Stimulated activated CD8-positive, alpha-beta memory T cell treated with anti-CD3 and anti-CD28 coated beads, Interleukin-4, amount 100 ng/mL, for 1 hour (primary cell): Measurements from ENCODE around the gene FAM221A.
"Not testable (repeated sequence)": the region's sequence is repeated elsewhere in the genome, so short reads cannot be mapped to it uniquely, and the experiment has no call there.

ENCODE experiments used
- DNase-seq, 2 donors: peaks; one replicate each; pipeline ENCODE4 v3.0.0-alpha.2; 2020; ENCODE audit warnings: low read depth in 2 of 2, low spot score in 1 of 2

FAM221A gene

DNA sequence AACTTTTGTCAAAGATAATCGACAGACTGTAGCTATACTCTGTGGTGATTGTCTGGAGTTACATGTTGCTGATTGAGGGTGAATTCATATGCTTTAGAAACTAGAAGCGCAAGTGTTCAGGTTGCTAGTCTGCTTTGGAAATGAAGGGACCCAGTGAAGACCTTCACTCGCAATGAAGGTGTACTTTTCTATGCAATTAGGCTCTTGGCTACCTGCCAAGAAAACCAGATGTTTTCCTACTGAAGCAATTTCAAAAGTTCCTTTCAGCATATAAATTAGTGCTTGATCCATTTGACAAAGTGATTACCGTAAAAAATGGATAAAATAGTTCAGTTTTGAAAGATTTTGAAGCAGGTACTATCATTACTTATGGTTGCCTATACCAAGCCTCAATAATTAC, 20.0 kb downstream of the FAM221A start:
- no peak for DNase-seq

DNA sequence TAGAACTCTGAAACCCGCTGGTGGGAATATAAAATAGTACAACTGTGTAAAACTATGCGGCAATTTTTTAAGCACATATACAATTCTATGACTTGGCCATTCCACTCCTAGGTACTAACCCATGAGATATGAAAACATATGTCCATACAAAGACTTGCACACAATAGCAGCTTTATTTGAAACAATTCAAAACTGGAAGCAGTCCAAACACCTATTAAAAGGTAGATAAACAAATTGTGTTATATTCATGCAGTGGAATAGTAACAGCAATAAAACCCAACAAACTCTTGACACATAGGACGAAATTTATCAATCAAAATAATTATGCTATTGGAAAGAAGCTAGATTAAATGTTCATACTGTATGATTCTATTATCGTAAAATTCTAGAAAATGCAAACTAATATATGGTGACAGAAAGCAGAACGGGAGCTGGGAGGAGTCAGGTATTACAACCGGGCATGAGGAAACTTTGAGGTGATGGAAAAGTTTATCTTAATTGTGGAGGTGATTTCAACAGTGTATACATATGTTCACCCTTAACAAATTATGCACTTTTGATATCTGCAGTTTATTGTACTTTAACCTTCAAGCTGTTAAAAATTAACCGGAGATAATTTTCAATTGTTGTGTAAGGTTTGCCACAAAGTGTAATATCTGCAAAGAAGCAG, 29.2 kb downstream of the FAM221A start:
- DNase-seq: no peak

DNA sequence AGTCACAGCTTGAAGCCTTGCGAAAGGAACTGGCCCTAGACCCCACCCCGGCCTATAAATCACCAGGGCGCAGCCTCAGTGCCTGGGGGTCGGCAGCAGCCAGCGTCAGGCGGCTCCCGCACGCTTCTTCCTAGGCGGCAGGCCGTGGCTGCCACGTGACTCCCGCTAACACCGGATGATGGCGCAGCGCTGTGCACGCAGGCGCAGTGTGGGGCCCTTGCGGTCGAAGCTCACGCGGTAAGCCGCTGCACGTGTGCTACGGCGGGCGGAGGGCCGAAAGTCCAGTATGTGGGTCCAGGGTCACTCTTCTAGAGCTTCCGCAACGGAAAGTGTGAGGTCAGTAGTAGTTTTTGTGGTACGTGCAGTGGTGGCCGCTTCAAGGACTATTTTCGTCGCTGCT, 30.0 kb downstream of the FAM221A start, which contains the start of gene STK31:
Gene STK31 (plus strand): TSS at position 220 of the 400 bp plus-strand sequence. CDS start 67 bp downstream, at position 287.
- no peak for DNase-seq

DNA sequence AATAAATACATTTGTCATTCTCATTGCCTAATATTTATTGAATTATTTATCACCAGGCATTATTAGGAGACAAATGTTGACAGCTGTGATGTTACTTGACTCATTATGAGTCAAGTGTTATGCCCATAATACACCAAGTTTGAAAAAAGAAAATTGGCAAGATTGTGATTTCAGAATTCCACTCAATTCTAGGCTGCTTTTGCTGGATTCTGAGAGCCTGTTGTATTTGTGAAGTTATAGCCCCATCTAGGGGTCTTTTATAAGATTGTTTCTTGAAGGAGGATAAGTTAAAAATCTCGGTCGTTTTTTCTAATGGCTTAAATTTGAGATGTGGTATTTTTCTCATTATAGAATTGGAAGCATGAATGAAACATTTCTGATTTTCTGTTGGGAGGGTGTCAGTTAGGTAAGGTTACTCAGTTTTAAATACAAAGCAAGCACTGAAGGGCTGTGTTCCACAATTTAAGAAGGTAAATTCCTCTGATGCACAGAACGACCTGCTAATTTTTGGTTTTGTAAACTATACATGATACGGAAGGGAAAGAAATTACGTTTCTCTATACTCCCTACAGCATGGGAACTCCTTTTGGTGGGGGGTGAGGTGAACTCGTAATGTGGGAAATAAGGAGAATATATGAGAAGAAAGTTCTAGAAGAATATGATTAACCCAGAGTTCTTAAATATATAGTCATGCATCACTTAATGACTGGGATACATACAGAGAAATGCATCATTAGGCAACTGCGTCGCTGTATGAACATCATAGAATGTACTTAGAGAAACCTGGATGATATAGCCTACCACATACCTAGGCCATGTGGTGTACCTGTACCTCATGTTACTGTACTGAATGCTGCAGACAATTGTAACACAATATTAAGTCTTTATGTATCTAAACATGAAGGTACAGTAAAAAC, 32.6 kb downstream of the FAM221A start:
- no peak for DNase-seq

DNA sequence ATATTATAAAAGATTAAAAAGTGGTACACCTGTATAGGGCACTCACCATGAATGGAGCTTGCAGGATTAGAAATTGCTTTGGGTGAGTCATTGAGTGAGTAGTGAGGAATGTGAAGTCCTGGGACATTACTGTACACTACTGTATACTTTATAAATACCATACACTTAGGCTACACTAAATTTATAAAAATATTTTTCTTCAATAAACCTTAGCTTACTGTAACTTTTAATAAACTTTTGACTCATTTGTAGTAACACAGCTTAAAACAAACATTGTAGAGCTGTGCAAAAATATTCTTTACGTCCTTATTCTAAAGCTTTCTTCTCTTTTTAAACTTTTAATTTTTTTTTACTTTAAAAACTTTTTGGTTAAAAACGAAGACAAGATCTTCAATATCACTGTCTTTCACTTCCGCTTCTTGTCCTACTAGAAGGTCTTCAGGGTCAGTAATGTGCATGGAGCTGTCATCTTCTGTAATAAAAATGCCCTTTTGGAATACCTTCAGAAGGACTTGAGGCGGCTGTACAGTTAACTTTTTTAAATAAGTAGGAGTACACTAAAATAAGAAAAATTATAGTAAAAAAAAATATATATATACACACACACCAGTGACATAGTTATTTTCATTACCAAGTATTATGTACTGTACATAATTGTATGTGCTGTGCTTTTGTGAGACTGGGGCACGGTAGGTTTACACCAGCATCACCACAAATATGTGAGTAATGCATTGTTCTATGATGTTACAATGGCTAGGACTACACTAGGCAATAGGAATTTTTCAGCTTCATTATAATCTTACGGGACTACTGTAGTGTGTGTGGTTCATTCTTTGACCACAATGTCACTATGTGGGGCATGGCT, 33.5 kb downstream of the FAM221A start:
- no peak for DNase-seq

DNA sequence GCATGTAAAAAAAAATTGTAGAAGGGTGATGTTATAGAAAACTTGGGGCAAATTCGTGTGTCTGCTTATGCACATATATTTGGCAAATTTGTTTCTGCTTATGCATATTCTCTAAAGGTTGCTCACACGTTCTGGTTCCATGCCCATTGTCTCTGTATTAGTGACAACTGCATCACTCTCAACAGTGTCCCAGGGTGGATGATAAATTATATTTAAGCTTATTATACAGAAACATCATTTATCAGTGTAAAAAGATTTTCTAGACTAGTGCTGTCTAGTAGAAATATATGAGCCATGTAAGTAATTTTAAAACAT, 34.1 kb downstream of the FAM221A start:
- no peak for DNase-seq

DNA sequence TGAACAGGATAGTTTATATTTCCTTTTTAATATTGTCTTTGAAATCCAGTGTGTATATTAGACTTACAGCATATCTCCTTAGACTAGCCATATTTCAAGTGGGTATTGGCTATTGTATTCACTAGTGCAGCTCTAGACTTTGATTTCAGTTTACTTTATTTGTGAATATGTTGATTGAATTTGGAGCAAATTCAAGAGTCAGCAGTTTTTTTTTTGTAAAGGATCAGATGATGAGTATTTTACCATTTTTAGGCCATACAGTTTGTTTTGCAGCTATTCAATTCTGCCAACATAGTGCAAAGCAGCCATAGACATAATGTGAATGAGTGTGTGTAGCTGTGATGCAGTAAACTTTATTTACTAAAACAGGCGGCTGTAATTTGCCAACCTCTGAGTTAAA, 34.6 kb downstream of the FAM221A start:
- no peak for DNase-seq

DNA sequence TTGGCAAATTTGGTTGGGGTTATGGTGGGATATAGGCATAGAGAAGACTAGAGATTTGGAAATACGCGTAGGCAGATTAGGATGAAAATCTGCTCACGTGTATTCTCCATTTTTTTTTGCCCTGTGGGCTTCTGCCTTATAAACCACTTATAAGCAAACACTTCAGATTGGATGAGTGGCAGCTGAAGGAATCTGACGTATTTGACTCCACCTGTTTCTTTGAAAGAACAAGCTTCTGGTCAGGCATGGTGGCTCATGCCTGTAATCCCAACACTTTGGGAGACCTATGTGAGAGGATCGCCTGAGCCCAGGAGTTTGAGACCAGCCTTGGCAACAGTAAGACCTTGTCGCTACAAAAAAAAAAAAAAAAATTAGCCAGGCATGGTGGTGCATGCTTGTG, 35.1 kb downstream of the FAM221A start:
- no peak for DNase-seq

DNA sequence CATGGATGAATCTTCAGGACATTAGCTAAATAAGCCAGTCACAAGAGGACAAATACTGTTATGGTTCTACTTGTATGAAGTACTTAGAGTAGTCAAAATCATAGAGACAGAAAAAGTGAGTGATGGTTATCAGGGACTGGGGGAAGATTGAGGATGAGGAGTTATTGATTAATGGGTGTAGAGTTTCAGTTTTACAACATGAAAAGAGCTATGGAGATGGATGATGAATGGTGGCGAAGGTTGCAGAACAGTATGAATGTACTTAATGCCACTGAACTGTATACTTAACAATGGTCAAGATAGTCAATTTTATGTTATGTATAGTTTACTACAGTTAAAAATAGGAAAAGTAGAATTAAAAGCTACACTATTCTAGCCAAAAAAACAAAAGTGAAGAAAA, 37.8 kb downstream of the FAM221A start:
- DNase-seq: no peak

DNA sequence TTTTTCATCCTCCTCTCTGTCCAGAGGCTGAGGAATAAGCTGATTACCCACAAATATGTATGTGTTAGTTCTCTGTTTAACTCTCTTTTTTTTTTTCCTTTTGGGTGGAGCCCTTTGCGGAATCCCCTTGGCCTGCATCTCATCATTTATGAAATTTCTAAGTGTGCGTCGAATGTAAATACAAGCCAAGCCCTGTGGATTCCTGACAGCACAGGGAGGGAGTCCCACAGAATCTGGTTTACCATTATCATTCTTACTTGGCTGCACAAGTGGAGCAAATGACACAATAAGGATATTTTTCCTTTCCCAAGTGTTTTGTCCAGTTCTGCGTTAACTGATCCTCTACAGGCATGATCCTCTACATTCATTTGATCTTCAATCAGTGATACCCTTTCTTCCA, 41.5 kb downstream of the FAM221A start:
- no peak for DNase-seq

DNA sequence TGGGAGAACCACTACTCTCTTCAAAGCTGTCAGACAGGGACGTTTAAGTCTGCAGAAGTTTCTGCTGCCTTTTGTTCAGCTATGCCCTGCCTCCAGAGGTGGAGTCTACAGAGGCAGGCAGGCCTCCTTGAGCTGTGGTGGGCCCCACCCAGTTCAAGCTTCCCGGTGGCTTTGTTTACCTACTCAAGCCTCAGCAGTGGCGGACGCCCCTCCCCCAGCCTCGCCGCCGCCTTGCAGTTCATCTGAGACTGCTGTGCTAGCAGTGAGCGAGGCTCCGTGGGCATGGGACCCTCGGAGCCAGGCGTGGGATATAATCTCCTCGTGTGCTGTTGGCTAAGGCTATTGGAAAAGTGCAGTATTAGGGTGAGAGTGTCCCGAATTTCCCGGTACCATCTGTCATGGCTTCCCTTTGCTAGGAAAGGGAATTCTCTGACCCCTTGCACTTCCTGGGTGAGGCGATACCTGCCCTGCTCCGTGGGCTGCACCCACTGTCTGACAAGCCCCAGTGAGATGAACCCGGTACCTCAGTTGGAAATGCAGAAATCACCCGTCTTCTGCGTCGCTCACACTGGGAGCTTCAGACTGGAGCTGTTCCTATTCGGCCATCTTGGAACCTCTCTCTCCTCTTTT, 42.7 kb downstream of the FAM221A start:
- not testable (repeated sequence) for DNase-seq

DNA sequence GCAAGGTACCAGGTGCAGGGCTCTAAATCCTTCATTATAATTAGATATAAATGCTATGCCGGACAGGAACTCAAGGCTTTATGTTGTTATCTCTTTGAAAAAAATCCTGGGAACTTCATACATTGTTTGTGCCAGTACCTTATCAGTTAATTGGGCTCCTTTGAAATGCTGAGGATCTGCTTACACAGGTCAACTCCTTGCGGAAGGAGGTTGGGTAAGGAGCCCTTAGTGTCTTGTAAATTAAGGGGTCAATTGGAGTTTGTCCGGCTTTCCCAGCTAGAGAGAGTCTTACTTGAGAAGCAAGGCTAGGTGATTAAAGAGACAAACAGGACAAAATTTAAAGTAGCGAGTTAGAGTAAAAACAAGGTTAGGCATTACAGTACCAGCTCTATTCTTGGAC, 44.1 kb downstream of the FAM221A start:
- not testable (repeated sequence) for DNase-seq

DNA sequence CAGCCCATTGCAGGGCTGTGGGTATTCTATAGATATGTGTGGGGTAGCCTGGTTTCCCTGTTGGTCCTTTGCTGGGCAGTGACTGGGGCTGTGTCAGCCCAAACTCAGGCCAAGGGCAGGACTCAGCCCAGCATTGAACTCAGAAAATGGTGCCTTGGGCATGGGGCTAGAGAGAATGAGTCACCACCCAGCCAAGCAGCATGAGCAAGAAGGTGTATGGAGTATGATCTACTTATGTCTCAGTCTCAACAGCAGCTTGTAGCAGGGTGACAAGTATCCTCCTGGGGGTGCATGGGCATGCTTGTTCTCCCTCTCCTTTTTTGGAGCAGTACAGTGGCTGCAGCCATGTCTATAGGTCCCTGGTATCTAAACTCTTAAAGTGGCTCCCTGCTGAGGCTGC, 62.1 kb downstream of the FAM221A start:
- DNase-seq: no peak

DNA sequence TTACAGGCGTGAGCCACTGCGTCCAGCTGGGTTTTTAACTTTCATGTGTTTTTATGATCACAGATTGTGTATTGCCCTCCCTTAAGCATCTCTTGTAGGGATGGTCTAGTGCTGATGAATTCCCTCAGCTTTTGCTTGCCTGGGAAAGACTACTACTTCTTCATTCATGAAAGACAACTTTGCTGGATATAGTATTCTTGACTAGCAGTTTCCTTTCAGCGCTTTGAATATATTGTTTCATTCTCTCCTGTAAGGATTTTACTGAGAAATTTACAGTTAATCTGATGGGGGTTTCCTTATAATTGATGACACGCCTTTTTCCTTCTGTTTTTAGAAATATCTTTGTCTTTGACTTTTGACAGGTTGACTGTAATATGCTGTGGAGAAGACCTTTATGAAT, 63.2 kb downstream of the FAM221A start:
- no peak for DNase-seq

DNA sequence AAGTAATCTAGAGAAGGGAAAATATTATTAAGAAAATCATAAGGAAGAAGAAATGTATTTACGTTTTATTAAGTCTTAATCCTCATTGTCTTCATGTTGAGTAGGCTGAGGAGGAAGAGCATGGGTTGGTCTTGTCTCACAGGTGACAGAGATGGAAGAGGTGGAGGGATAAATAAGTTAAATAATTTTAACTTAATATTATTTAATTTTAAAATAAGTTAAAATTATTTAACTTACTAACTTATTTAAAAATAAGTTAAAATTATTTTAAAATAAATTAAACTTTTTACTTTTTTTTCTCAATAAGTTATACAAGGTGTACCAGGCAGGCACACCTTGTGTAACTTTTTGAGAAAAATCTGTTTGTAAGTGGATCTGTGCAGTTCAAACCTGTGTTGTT, 66.6 kb downstream of the FAM221A start:
- no peak for DNase-seq

DNA sequence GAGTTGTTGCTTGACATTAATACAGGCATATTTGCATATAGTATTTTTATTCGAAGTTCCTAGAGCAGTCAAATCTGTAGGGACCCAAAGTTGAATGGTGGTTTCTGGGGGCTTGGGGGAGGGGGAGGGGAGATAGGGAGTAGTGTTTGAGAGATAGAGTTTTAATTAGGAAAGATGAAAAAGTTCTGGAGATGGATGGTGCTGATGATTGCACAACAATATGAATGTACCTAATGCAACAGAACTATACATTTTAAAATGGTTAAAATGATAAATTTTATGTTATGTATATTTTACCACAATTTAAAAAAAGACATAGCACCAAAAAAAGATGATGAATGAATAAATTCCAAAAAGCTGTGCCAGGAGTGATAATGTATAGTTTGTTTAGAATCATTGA, 71.9 kb downstream of the FAM221A start:
- no peak for DNase-seq
